GM18909 (cell line): Measurements from ENCODE around the gene KLHL3.
"Not testable (repeated sequence)": the region's sequence is repeated elsewhere in the genome, so short reads cannot be mapped to it uniquely, and the experiment has no call there.

Source experiments
- ATAC-seq: cut with Tn5 transposase; IDR thresholded peaks from one replicate; pipeline ENCODE4 v1.9.1; 2021; ENCODE audit warnings: mild to moderate bottlenecking; ENCODE audit not compliant: unreplicated experiment, poor library complexity

The KLHL3 gene

GRCh38 chr5:137735555-137736284, at the start of gene KLHL3:
Gene KLHL3 (minus strand): TSS chr5:137736089. CDS start chr5:137735646, 443 bp downstream.
- ATAC-seq, result peak; percentile 67

- no peak for ATAC-seq
Measured at GRCh38 chr5:137782984-137783536, 47.2 kb upstream of the KLHL3 start.

GRCh38 chr5:137782055-137782454, 46.2 kb upstream of the KLHL3 start:
- ATAC-seq, result no peak

GRCh38 chr5:137778772-137779564, 43.1 kb upstream of the KLHL3 start:
- no peak for ATAC-seq

GRCh38 chr5:137767937-137768336, 32.0 kb upstream of the KLHL3 start:
- ATAC-seq, result not testable (repeated sequence)

GRCh38 chr5:137761566-137761965, 25.7 kb upstream of the KLHL3 start:
- ATAC-seq, result no peak

GRCh38 chr5:137760719-137761516, 25.0 kb upstream of the KLHL3 start:
- ATAC-seq, result no peak

GRCh38 chr5:137760294-137760693, 24.4 kb upstream of the KLHL3 start:
- no peak for ATAC-seq

- peak; percentile 47 for ATAC-seq
Measured at GRCh38 chr5:137758715-137759306, 22.9 kb upstream of the KLHL3 start.

- ATAC-seq, result no peak
Measured at GRCh38 chr5:137758121-137758520, 22.2 kb upstream of the KLHL3 start.

GRCh38 chr5:137757634-137758033, 21.7 kb upstream of the KLHL3 start:
- ATAC-seq, result no peak

- peak; percentile 19 for ATAC-seq
Measured at GRCh38 chr5:137754961-137755762, 19.3 kb upstream of the KLHL3 start.

GRCh38 chr5:137754188-137754960, 18.5 kb upstream of the KLHL3 start, which contains the start of gene HNRNPA0:
Gene HNRNPA0 (minus strand): TSS chr5:137754363. CDS start chr5:137754066, 297 bp downstream.
- ATAC-seq, result peak; percentile 83

GRCh38 chr5:137753691-137754187, 17.9 kb upstream of the KLHL3 start:
- ATAC-seq, result peak; percentile 4

GRCh38 chr5:137752905-137753690, 17.2 kb upstream of the KLHL3 start:
- no peak for ATAC-seq

- no peak for ATAC-seq
Measured at GRCh38 chr5:137751869-137752491, 16.1 kb upstream of the KLHL3 start.

- no peak for ATAC-seq
Measured at GRCh38 chr5:137750436-137750835, 14.5 kb upstream of the KLHL3 start.
